Measurements from ENCODE around the gene IFIT2. TPM values are rescaled to one million over a fixed set of nuclear protein-coding genes. Genes with fewer than 3 reads are reported as not detected.

Gene IFIT2
- total and polyA plus RNA-seq, 2 experiments from 2014 or later, result 0.10 TPM; not detected in 1

DNA sequence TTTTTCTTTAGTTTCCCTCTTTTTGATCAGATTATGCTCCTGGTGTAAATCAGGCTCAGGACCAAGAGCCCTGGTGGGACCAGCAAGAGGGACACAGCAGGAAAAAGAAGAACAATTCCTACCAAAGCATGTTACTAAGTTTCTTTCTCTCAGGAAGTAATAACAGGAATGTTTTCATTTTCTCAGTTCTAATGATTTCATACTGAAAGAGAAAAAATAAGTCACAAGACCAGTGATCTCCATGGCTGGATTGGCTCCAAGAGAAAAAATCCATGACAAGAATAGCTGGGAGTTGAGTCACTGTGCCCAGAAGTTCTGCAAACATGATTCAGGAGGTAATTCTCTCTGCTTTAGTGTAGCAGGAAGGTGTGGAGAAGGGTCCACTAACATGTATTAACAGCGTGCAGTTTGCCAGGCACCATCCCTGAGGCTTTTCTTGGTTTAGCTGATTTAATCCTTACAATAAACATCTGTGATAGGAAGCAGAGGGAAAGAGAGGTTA lies 23.8 kb upstream of the IFIT2 start:
- no peaks in the 10 kb centered on the region for H3K36me3 ChIP-seq (ENCODE audit: insufficient read depth)
- H3K27ac Mint-ChIP-seq, result no peak overlapping the region
- H3K27ac ChIP-seq (ENCODE audit: low read depth), result no peak overlapping the region
- H3K4me2 ChIP-seq, result no peak overlapping the region
- peaks cover 6% of the 10 kb centered on the region; the same call in 2 of the 3 replicates for H3K4me1 Mint-ChIP-seq
- ATAC-seq (no peak), DNase-seq (ENCODE audit: low spot score) (no peak)
- no peaks in the 10 kb centered on the region for H3F3A ChIP-seq (replicated peaks; ENCODE audit: low read depth)
- H3K4me3 Mint-ChIP-seq, result no peak overlapping the region
- H3K9me2 ChIP-seq (ENCODE audit: insufficient read depth), result no peaks in the 10 kb centered on the region; the same call in 1 of the 2 replicates
- H3K27me3 Mint-ChIP-seq (ENCODE audit: insufficient read depth, low read depth, poor library complexity), result no peaks in the 10 kb centered on the region
- H3K27me3 ChIP-seq (ENCODE audit: insufficient read depth), result no peaks in the 10 kb centered on the region
- no peaks in the 10 kb centered on the region for H3K79me2 ChIP-seq (replicated peaks; ENCODE audit: insufficient read depth)
- TF ChIP-seq ZNF331 (CRISPR knock-in tag; IDR thresholded peaks at IDR 0.05; ENCODE audit: low read depth) (no peak), ZNF114 (CRISPR knock-in tag; IDR thresholded peaks at IDR 0.05) (no peak), CREB1 (CRISPR knock-in tag; IDR thresholded peaks at IDR 0.05; ENCODE audit: low read depth) (no peak), EZH2phosphoT487 (IDR thresholded peaks at IDR 0.05; ENCODE audit: unreplicated experiment) (no peak)
- TF ChIP-seq, protein P1, sequence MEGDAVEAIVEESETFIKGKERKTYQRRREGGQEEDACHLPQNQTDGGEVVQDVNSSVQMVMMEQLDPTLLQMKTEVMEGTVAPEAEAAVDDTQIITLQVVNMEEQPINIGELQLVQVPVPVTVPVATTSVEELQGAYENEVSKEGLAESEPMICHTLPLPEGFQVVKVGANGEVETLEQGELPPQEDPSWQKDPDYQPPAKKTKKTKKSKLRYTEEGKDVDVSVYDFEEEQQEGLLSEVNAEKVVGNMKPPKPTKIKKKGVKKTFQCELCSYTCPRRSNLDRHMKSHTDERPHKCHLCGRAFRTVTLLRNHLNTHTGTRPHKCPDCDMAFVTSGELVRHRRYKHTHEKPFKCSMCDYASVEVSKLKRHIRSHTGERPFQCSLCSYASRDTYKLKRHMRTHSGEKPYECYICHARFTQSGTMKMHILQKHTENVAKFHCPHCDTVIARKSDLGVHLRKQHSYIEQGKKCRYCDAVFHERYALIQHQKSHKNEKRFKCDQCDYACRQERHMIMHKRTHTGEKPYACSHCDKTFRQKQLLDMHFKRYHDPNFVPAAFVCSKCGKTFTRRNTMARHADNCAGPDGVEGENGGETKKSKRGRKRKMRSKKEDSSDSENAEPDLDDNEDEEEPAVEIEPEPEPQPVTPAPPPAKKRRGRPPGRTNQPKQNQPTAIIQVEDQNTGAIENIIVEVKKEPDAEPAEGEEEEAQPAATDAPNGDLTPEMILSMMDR (conservative IDR thresholded peaks at IDR 0.05; ENCODE audit: low read depth in 2 of 2), result no peak
- TF ChIP-seq, protein P2, sequence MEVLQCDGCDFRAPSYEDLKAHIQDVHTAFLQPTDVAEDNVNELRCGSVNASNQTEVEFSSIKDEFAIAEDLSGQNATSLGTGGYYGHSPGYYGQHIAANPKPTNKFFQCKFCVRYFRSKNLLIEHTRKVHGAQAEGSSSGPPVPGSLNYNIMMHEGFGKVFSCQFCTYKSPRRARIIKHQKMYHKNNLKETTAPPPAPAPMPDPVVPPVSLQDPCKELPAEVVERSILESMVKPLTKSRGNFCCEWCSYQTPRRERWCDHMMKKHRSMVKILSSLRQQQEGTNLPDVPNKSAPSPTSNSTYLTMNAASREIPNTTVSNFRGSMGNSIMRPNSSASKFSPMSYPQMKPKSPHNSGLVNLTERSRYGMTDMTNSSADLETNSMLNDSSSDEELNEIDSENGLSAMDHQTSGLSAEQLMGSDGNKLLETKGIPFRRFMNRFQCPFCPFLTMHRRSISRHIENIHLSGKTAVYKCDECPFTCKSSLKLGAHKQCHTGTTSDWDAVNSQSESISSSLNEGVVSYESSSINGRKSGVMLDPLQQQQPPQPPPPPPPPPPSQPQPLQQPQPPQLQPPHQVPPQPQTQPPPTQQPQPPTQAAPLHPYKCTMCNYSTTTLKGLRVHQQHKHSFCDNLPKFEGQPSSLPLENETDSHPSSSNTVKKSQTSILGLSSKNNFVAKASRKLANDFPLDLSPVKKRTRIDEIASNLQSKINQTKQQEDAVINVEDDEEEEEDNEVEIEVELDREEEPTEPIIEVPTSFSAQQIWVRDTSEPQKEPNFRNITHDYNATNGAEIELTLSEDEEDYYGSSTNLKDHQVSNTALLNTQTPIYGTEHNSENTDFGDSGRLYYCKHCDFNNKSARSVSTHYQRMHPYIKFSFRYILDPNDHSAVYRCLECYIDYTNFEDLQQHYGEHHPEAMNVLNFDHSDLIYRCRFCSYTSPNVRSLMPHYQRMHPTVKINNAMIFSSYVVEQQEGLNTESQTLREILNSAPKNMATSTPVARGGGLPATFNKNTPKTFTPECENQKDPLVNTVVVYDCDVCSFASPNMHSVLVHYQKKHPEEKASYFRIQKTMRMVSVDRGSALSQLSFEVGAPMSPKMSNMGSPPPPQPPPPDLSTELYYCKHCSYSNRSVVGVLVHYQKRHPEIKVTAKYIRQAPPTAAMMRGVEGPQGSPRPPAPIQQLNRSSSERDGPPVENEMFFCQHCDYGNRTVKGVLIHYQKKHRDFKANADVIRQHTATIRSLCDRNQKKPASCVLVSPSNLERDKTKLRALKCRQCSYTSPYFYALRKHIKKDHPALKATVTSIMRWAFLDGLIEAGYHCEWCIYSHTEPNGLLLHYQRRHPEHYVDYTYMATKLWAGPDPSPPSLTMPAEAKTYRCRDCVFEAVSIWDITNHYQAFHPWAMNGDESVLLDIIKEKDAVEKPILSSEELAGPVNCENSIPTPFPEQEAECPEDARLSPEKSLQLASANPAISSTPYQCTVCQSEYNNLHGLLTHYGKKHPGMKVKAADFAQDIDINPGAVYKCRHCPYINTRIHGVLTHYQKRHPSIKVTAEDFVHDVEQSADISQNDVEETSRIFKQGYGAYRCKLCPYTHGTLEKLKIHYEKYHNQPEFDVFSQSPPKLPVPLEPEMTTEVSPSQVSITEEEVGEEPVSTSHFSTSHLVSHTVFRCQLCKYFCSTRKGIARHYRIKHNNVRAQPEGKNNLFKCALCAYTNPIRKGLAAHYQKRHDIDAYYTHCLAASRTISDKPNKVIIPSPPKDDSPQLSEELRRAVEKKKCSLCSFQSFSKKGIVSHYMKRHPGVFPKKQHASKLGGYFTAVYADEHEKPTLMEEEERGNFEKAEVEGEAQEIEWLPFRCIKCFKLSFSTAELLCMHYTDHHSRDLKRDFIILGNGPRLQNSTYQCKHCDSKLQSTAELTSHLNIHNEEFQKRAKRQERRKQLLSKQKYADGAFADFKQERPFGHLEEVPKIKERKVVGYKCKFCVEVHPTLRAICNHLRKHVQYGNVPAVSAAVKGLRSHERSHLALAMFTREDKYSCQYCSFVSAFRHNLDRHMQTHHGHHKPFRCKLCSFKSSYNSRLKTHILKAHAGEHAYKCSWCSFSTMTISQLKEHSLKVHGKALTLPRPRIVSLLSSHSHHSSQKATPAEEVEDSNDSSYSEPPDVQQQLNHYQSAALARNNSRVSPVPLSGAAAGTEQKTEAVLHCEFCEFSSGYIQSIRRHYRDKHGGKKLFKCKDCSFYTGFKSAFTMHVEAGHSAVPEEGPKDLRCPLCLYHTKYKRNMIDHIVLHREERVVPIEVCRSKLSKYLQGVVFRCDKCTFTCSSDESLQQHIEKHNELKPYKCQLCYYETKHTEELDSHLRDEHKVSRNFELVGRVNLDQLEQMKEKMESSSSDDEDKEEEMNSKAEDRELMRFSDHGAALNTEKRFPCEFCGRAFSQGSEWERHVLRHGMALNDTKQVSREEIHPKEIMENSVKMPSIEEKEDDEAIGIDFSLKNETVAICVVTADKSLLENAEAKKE (CRISPR knock-in tag; IDR thresholded peaks at IDR 0.05), result no peak
- H3K4me1 ChIP-seq (ENCODE audit: insufficient read depth), result no peaks in the 10 kb centered on the region; the same call in 1 of the 2 replicates
- no peaks in the 10 kb centered on the region for H3K36me3 Mint-ChIP-seq (ENCODE audit: low read depth)
- no peak overlapping the region for H3K4me3 ChIP-seq
- H3K9me3 Mint-ChIP-seq, result no peaks in the 10 kb centered on the region
- no peak overlapping the region for H2AFZ ChIP-seq
- no peaks in the 10 kb centered on the region for H4K20me1 ChIP-seq (replicated peaks; ENCODE audit: insufficient read depth)

Data from GM23338 (cell line).